ENCODE measurements around the gene KIRREL3.

Gene KIRREL3

DNA sequence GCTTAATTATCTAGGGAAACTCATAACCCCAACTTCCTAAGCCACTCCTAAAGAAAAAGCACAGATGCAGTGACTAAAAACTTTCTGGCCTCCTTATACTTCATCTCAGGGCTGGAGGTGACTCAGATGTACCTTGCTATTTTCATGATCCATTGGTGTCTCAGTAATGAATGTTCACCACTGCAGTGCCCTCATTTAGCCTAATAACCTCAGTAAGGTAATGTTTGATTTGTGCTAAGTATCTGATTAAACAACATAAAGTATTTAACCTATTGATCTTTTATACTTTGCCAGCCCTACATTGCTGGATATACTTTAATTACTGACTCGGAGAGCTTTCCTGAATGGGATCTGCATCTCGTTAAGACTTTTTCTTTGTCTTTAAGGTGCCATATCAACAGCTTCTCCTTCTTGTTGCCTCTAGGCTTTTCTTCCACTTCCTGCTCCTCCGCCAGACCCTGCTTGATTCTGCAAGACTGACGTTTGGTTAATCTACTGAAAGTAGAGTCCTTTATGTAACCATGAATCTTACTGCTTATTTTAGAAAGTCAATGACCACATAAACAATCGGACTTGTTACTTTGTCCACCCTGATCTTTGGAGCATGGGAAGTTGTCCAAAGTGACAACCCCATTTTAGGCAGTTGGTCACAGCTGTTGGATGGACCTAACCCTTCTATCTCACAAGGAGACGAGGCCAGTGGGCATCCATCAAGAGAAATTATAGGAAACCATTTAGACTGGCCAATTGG, 342.1 kb downstream of the KIRREL3 start:
- no peak for DNase-seq

DNA sequence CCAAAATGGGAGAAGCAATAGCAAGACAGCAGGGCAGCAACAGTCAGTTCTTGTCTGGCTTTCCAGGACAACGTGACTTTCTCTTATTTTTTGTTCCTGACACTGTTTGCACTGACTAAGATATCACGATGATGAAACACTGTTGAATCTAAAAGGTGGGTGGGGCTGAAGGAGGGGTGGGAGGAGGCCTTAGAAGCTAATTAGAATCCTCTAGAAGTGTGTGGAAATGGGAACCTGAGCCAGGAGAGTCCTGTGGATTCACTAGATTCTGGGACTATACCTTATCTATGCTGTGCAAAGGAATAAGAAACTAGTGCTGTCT, 344.8 kb downstream of the KIRREL3 start:
- no peak for DNase-seq

DNA sequence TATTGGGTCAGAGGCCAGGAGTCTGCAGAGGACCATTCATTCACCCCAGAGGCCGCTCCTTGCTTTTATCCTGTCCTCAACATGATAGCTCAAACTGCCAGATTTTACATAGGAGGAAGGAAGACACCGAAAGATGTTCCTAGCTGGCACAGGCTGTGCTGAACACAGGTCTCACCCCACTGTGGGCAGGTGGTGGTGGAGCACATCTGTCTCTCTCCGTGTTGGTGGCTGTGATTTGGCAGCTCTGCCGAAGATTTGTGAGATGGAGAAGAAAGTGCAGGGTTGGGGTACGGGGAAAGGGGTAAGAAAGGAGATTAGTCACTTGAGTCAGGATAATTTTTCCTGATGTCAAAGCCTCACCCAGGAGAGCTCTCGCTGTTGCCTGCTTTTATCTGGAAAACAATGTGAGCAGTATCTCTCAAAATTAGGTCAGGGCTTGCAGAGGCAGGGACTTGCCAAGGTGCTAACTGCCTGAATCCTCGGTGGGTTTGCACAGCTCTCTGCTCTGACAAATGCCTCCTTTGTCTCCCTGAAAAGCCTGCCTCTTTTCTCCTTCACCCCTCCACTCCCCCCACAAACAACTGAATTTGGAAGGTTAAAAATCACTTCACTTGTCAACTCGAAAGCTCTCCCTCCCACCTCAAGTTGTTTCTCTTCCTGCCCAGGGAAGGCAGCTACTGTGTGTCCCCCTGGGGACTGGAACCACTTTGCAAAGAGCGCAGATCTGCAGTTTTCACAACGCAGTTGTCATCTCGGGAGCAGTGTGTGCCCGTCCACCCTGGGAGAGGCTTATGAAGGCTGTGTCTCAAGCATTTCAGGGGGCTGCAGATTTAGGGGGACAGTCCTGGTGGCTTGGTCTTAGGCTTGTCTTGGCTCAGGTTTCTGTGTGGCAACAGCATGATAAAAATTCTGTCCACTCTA, 345.4 kb downstream of the KIRREL3 start:
- no peak for DNase-seq

DNA sequence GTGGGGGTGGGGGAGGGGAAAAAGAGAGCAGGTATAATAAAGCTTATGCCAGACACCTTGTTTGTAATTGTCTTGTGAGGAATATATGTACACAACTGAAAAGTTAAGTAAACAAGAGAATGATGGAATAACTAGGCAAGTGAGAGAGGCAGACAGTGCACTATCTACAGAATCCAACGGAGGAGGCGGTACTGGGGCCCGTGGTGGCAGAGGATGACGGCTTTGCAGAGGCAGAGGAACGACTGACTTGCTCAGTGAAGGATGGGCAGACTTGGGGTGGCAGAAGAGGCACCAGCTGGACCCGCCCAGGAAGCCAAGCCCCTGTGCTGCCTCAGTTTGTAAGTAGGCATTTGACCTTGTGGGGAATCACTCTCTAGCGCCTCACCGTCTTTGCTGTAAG, 347.5 kb downstream of the KIRREL3 start:
- DNase-seq, result no peak

DNA sequence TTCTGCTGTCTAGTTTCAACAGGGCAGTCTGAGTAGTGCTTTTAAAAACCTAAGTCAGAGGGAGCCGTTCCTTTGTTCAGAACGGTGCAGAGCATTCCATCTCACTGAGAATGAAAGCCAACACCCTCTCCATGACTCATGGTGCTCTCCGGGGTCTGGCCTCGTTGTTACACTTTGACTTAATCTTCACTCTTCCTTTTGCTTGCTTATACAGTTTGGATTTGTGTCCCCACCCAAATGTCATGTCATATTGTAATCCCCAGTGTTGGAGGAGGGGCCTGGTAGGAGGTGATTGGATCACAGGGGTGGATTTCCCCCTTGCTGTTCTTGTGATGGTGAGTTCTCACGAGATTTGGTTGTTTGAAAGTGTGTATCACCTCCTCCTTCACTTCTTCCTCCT, 352.8 kb downstream of the KIRREL3 start:
- no peak for DNase-seq

DNA sequence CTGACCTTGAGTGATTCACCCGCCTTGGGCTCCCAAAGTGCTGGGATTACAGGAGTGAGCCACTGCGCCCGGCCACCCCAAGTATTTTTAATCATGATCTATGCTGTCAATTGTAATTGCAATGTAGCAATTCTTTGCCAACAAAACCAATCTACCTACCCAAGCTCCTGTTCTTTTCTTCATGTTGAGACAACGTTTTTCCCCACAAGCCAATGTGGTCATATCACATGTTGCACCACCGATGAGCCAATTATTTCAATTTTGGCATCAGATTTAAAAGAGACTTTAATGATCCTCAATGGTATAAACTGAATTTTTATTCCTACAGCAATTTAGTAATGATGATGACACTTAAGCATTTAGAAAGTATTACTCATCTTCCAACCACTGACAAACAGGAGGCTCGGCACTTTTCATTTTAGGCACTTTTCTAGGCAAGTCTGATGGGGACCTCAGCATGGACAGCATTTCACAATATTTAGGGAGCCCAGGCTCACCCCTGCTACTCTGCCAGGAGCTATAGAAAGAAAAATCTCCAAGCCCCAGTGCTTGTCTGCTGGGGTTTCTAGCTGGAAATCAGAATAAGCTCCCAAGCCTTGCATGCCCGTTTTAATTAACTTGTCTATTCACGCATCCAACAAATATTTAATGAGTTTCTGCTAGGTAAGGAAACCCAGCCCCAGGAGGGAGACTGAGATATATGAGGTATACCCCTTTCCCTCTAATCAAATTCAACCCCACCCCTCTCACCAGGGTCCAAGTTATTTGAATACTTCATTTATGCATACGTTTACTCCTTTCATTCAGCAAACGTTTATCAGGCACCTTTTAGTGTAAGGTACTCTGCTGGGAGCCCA, 353.6 kb downstream of the KIRREL3 start:
- DNase-seq, result no peak

DNA sequence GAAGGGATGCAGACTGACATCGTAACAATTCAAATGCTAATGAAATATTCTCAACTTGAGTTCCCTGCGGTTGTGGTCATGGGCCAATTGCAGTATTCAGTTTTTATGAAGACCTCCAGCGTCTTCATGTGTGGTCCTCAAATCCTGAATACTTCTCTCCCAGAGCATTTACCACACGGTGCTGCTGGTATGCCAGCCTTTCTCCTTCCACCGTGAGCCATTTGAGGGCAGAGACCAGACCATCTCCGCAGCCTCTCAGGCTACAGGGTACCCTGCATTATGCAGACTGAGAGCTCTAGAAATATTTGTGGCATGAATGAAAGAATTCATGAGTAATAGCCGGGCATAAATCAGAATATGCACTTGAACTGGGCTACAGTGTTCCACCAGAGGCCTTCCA, 355.4 kb downstream of the KIRREL3 start:
- no peak for DNase-seq

DNA sequence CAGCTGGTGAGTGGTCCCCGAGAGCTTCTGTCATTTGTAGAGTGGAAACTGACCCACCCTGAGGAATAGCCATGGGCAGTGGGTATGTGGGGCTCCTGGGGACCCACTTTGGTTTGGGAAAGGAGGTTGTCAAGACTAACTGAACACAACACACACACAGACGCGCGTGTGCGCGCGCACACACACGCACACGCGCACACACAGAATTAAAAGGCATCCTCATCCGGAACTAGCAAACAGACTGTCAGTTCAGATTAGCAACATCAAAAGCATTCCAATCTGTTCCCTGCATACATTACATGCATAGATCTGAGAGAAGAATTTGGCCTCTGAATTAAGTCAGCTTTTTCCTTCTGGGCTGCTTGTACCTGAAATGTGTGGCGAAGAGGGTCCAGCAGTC, 360.4 kb downstream of the KIRREL3 start:
- no peak for DNase-seq

DNA sequence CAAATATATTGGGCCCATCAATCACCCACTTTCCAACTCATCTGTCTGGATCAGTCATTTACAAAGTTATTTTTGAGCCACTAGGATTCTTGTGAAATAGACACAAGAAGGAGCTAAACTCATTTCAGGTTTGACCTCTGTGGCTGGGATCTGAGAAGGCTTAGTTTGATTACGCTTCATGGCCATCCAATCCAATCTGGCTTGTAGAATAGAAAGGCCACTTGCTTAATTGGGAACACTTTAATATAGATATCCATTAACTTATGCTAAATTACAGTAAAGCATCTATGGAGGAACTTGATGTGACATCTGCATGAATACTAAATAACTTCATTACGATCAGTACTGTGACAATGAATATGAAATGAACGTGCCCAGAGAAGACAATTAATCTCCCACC, 360.9 kb downstream of the KIRREL3 start:
- no peak for DNase-seq

DNA sequence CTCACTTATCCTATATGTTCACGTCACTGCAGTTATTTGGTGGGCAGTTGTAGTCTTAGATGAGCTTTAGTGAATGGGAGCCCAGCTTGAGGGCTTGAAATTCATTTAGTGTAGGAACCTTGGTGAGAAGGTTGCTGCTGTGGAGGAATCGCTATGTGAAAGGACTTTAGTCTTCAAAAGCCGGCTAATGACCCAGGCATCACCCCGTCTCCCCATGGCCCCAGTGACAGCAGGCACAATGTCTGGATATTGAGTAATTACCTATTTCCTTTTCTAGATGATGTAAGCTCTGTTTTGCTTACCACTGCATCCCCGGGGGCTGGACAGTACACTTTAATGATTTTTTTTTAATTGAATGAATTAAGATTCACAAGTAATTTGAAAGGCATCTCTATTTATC, 361.9 kb downstream of the KIRREL3 start:
- no peak for DNase-seq

DNA sequence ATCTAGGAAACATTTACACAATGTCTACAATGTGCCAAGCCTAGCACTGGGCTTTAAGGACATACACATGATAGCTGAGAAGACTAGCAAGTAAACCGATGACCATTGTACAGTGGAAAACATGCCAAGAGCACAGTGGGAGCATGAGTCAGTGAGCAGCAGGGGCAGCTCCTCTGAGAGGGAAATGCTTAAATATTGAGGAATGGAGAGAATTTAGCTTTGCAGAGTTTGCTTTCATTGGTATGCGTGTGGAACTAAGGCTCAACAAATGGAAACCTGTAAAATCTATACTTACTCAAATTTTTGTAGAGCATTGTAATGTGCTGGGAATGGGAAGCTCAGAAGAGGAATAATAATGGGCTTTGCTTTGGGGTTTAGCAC, 362.8 kb downstream of the KIRREL3 start:
- no peak for DNase-seq

DNA sequence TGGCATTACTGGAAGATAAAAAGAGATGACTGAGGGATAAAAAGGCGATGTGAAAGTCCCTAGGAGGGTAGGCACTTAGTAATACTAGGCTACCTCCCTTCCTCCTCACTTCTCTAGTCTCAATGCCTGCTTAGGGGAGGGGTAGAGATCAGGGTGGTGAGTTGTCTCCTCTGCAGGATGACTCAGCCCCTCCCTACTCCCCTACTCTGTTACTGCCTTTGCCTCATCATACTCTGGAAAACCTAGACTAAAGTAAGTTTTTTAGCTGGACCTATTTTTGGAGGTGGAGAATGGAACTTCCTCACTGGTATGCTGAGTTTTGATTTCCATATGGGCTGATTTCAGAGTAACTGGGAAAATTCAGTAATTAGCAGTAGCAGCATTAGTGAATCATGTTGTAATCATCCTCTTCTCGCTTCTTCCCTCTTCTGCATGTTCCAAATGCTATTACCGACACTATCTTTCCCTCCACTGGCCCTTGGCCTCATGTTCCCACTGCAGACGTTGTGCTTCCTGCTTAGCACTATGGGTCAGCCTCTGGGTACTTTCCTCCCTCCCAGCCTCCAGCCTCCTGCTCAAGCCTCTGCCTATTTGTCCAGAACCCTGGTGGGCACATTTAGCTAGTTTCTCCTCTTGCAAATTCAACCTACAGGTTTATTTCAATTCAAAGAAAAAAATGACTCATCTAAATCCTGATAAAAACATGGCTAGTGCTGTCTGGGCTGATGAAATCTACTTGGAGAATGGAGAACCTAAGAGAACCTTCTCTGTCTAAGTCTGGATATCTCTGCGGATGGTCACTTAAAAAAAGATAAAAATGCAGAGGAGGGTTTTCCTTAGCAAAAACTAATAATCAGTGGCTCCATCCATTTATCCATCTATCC, 363.4 kb downstream of the KIRREL3 start:
- DNase-seq, result no peak

DNA sequence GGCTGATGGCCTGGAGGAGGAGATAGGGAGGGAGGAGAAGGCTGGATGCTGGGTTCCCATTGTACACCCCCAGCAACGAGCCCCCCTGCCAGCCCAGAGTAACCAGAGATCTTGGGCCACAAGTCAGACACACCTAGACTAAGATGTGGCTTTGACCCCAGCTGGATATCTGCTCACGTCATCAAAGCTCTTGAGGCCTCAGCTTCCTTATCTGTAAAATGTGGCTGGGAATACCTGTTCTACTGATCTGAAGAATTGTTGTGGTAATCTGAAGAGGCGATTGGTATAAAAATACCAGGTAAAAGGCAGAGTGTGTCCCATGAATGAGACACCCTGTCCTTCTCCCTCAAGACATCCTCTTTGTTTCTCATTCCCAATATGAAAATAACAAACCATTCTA, 365.1 kb downstream of the KIRREL3 start:
- no peak for DNase-seq

DNA sequence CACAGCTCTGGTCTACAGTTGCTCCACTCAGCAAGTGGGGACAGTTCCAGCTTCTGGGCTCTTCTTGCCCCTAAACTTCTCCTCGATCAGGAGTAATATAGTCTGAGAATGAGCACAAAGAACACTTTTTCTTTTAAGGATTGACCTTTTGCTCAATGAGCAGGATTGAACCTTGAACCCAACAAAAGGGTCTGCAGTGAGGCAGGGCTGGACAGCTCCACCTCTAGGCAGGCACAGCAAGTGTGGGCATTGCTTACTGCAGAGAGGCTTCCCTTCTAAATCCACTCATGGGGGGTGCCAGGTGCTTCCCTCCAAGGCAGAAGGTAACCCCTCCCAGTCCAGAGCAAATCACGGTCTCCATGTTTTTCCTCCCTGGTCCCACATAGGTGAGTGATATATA, 365.6 kb downstream of the KIRREL3 start:
- DNase-seq, result no peak

DNA sequence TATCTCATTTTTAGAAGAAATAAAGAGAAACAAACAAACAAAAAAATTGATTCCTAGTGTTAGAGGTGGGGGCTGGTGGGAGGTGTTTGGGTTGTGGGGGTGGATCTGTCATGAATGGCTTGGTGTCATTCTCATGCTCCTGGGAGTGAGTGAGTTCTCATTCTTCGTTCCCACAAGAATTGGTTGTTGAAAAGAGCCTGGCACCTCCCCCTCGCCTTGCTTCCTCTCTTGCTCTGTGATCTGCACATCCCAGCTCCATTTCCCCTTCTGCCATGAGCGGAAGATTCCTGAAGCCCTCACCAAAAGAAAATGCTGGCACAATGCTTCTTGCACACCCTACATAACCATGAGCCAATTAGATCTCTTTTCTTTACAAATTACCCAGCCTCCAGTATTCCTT, 367.2 kb downstream of the KIRREL3 start:
- no peak for DNase-seq

DNA sequence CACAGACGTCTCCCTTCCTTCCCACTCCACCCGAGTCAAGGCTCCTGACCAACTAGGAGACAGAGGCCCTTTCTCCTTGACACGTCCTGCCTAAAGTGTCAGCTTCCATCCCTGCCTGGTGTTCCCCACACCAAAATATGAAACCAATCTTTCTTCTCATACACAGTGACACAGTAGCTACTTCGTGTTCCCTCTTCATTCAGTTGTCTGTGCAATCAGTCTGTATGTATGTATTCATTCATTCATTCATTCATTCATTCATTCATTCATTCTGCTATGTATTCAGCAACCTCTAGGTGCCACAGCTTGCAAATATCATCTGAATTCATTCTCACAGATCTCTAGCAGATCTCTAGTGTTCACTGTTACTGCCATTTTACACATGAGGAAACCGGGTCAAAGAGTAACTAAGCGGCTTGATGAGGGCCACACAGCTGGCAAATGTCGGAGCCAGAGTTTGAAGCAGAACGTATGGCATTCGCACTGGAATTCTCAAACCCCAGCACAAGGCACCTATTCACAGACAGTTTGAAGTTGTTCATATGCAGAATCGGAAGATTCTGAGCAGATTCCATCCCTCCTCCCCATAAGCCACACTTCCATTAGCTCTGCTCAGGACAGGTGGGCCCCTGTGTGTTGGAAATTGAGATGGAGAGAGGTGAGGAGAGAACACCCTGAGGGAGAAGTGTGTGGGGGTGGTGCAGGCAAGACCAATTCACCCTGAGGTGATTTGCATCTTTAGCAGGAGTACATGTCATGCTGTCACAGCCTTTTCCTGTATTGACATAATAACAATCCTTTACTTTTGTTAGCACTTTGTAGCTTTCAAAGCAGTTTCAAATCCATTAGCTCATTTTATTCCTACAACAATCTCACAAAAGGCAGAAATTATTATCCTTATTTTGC, 369.4 kb downstream of the KIRREL3 start:
- no peak for DNase-seq

DNA sequence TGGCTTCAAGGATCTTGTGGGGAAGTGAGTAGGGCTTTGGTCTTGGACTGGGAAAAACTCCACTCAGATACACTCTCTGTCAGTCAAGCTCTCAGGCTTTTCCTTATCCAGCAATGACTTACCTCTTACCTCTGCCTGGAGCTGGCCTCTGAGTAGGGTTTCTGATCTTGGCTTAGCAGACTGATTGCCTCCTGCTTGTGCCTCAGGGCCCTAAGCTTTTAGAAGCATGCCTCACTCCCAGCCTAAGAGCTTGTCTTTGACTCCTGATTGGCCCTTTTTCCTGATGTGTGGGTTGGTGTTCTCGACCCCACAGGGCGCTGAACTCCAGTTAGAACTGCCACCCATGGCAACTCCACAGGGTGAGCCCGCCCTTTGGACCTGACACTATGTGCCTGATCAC, 370.1 kb downstream of the KIRREL3 start:
- DNase-seq, result no peak

DNA sequence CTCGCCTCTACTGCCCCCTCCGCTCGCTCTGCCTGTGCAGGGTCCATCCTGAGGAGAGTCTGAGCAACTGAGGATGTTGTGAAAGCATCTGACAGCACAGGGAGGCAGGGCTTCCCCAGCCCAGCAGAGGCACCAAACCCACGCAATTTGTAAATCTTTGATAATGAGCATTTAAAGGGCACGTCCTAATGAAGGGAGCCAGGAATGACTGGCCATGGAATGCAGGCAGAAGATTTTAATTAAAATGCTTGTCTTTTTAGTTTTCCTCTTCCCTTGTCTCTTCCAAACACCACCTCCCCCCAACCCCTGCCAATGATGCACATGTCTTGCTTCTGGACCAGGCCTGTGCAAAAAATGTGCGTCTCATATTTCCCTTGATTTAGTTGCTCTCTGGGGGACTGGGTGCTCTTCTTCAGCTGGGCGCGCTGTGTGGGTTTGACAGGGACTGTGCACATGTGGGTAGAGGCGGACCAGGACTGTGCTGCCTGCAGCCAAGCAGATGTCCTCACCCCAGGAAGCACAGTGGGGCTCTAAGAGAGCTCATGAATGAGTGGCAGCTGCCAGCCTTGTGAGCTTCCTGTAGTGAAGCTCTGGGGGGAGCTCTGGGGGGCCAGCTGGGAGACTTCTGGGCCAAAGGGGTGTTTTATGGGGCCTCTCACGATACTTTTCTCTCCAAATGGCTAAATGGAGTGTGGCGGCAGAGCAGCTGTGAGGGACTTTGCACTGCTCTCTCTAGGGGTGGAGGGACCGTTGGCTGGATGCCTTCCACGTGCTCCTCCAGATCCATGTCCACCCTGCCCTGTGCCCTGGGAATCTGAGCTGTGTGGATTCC, 371.6 kb downstream of the KIRREL3 start:
- no peak for DNase-seq

DNA sequence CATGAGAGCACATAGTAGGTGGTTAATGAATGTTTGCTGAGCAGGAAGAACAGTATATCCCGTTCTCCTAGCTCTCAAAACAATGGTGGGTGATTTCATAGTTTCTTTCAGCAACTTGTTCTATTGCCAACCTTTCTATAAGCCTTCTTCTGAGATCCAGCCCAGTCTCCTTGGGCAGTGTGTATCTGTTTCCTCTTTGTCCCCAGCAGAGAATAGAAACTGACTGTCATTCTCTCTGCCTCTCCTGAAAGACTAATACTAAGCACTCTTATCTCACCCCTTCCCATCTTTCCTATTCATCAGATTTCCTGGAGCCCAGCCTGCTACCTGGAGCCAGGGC, 372.1 kb downstream of the KIRREL3 start:
- no peak for DNase-seq

DNA sequence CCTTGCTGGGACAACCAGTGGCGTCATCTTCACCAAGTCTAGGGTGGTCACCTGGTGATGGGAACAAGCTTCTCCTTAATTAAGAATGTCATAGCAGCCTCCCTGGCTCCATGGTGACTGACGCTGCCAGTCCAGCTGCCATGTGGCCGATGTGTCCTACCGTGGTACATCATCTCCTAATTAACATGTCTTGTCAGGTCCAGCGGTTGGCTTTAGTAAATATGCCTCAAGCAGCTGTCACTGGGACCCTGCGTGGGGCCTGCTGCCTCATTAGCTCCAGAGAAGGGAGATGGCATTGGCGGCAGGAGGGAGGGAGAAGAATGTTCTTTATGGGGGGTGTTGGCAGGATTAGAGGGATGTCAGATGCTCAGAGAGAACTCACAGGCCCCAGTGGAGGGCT, 373.1 kb downstream of the KIRREL3 start:
- no peak for DNase-seq

DNA sequence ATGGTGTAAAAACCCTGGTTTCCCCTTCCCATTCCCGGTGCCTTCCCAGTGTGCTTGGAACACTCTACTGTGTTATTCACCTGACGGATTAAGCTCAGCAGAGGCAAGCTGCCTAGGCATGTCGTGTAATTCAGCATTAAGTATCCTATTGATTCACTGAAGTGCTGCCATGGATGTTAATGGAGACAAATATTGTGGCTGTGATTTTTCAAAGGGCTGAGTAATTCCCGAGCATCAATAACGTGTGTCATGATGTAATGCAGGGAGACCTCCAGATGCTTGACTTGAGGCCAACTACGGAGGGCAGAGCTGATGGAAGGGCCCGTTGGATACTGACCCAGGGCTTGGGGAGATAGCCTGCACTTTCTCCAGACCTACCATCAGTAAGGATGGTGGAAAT, 376.1 kb downstream of the KIRREL3 start:
- no peak for DNase-seq
